NCI-H226 (cell line): ENCODE data around the gene PRKAA1.

Source experiments
- DNase-seq: peaks from one replicate; pipeline ENCODE4 v3.0.0-alpha.2; 2015

The PRKAA1 gene

DNA sequence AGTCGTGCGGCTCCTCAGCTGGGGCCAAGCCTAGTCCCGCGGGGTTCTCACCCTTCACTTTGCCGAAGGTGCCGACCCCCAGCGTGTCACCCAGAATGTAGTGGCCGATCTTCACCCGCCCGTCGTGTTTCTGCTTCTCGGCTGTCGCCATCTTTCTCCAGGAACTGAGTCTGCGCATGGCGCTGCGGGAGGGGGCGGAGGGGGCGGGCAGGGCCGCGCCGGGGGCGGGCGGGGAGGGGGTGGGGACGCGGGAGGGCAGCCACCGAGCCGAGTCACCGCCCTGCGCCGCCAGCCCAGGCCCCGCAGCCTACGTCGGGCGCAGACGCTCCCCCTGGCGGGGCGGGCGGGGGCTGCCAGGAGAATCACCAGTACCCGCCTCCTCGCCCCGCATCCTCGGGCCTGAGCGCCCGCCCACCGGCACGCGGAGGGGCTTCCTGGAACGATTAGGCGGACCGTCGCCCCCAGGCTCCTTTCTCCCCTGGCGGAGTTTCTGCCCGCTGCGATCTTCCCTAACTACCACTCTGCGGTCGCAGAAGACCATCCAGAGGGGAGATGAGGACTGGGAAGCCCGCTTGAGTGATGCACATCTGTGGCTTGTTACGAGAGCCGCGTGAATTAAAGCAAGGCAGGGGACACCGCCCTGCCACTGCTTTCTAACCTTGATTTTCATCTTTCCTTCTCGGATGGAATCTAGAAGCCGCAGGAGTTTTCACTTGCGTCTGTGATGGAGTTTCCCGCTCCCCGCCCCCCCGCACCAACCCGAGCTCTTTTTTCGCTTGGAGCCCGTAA lies at the start of gene PRKAA1:
TSS of gene PRKAA1 (minus strand) at position 363 of the 789 bp plus-strand sequence. CDS start at position 178, 185 bp downstream.
- peak; percentile 71 for DNase-seq

DNA sequence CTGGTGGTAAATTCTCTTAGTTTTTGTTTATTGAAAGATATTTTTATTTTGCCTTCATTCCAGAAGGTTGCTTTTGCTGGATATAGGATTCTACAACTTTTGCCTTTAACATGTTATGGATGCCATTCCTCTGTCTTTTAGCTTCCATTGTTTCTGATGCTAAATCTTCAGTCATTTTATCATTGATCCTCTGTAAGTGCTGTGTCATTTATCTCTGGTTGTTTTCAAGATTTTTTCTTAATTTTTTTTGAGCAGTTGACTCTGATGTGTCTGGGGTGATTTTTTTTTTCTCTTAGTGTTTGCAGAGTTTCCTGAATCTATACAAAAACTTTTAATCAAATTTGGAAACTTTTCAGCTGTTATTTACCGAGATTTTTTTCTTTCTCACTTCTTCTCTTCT lies 49.4 kb upstream of the PRKAA1 start:
- no peak for DNase-seq

DNA sequence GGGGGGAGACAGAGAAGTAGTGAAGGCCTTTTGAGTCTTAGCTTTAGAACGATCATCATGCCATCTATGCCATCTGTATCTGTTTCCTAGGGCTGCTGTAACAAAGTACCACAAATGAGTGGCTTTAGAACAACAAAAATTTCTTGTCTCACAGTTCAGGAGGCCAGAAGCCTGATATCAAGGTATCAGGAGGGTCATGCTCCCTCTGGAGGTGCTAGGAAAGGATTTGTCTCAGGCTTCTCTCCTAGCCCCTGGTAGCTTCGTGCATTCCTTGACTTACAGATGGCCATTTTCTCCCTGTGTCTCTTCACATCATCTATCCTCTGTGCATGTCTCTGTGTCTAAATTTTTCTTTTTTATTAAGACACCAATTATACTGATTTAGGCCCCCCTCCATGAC lies 48.2 kb upstream of the PRKAA1 start:
- no peak for DNase-seq

DNA sequence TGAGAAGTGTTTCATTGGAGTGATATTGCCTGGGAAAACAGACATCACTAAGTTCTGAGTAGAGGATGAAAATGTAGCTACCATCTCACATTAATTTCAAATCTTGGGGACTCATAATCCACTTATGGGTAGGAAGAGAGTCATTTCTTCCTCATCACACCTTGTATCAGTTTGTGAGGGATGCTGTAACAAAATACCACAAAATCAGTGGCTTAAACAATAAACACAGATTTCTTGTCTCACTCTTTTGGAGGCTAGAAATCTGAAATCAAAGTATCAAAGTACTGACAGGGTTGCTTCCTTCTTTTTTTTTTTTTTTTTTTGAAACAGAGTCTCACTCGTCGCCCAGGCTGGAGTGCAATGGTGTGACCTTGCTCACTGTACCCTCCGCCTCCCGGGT lies 46.4 kb upstream of the PRKAA1 start:
- no peak for DNase-seq

DNA sequence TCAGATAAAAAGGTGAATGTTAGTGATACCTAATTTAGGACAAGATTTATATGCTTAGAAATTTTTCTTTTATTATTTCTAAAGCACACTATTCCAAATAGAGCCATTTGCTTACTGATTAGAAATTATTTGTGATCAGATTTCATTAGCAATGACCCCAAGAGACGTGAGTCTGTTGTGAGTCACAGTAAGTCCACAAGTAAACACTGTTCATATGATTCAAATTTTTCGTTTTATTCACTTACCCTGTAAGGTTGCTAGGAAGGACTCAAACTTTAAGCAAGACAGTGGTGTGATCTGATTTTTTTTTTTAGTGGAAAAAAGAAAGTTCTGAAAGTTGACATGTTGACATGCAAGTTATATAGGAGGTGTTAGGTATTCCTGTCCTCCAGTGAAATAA lies 44.2 kb upstream of the PRKAA1 start:
- DNase-seq = no peak

DNA sequence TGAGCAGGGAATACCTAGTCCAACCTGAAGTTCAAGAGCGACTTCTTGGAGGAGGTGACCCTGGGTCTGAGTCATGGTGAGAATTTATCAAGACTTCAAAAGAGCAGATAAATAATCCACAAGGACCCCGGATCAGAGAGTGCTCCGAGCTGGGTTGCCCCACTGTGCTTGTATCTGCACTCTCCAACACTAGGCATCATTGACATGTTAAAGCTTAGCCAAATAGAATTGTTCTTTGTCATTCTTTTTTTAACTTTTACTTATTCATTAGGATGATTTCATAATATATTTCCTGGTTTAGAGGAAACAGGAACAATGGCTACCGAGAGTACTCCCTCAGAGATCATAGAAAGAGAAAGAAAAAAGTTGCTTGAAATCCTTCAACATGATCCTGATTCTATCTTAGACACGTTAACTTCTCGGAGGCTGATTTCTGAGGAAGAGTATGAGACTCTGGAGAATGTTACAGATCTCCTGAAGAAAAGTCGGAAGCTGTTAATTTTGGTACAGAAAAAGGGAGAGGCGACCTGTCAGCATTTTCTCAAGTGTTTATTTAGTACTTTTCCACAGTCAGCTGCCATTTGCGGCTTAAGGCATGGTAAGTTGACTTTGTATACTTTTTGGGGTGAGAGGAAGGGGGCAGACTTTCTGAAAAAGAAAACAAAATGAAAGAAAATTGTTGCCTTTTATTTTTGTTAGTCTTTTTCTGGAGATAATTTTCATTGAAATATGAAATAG lies 43.1 kb upstream of the PRKAA1 start, which contains the start of gene CARD6:
TSS of gene CARD6 (plus strand) at position 300 of the 738 bp plus-strand sequence. CDS start at position 316, 16 bp downstream.
- DNase-seq = no peak

DNA sequence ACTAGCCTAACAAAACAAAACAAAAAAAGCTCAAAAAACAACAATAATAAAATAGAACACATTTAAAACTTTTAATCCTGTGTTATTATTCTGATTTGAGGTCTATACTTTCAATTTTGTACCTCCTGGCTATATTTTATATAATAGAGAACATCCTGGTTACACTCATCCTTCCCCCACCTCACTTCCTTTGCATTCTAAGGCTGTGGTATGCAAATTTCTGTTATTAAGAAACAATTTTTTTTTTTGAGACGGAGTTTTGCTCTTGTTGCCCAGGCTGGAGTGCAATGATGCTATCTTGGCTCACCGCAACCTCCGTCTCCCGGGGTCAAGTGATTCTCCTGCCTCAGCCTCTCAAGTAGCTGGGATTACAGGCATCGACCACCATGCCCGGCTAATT lies 39.9 kb upstream of the PRKAA1 start:
- DNase-seq = no peak

DNA sequence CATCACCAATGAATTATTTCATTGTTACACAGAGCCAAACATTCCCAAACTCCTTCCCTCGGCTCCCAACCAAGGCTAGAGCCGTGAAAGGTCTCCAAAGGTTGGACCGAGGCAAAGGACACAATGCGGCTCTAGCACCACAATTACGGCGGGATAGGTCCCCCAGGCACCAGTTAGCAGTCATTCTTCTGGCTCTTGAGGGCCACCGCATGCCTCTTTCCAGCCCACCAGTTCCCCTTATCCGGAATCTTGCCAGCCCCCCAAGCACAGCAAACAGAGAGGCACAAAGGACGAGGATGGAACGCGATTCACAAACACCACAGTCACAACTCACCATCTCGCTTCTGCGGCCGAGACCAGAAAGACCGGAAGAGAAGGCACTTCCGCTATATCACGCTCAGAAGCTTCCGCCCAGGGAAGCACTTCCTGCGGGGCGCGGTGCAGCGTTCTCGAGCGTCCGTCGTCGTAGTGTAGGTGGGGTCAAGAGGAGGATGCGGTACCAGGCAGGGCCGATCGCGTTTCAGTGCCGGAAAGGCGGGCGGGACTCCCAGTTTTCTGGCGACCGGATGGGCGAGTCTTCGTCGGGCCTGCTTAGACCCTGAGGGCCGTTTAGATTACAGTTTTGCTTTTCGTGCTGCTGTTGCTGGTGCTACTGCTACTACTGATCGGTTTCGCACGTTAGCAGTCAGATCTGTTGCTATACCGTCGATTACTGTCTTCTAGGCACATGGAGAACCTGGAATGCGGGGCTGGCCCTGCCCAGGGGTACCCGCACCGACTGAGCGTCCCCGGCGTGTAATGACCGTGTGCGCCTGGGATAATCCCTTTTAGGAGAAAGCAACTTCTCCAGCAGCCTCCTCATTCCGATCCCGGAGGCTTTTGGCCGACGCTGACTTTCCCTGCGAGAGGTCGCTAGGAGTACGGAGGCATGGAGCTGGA lies 36.9 kb upstream of the PRKAA1 start, which contains the start of gene RPL37:
TSS of gene RPL37 (minus strand) at position 374 of the 939 bp plus-strand sequence. CDS start at position 337, 37 bp downstream.
- peak; percentile 97 for DNase-seq

DNA sequence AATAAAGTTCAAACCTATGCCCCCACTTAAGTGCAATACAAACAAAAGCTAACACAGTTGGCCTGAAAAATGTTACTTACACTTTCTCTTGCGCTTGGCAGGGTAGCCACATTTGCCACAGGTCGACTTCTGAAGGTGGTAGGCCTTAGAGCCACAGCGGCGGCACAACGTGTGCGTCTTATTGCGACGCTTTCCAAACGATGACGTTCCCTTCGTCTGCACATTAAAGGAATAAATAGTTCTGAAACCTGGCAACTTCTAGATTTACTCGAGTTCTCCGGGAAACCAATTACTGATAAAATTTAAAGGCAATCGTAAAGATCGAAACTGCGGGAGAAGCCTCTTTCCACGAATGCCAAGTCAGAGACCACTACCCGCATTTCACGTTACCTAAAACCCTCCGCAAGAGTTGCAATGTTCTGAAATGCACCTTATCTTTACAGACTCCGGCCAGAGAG lies 36.2 kb upstream of the PRKAA1 start:
- DNase-seq = no peak

DNA sequence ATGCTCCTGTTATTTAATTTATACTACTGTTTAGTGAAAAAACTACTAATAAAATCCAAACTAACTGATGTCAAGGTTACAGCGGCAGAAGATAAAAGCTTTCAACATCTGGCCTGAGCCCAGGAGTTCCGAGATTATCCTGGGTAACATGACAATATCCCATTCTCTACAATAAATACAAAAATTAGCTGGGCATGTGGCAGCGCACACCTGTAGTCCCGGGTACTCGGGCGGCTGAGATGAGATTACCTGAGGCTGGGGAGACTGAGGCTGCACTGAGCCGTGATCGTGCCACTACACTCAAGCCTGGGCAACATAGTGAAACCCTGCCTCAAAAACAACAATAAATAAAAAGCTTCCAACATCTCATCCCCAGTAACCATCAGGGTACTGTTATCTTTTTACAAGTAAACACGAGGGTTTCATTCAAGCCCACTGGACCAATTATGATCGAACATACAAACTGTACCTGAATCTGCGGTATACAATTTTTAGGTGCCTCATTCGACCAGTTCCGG lies 35.6 kb upstream of the PRKAA1 start:
- DNase-seq = no peak

DNA sequence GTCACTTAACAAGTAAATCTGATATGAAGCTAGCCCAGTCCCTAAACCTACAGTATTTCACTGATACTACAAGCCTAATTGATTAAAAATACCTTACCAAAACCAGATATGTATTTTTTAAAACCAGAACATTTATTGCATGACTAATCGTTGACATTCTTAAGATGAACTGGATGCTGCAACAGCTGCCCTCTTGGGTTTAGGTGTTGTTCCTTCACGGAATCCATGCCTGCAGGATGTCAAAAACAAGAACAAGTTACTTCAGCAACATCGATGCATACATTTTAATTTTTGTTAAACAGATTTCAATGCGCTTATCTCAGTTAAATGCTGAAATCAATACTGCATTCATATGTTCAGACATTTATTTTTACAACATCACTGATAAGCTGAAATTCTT lies 34.2 kb upstream of the PRKAA1 start:
- no peak for DNase-seq

DNA sequence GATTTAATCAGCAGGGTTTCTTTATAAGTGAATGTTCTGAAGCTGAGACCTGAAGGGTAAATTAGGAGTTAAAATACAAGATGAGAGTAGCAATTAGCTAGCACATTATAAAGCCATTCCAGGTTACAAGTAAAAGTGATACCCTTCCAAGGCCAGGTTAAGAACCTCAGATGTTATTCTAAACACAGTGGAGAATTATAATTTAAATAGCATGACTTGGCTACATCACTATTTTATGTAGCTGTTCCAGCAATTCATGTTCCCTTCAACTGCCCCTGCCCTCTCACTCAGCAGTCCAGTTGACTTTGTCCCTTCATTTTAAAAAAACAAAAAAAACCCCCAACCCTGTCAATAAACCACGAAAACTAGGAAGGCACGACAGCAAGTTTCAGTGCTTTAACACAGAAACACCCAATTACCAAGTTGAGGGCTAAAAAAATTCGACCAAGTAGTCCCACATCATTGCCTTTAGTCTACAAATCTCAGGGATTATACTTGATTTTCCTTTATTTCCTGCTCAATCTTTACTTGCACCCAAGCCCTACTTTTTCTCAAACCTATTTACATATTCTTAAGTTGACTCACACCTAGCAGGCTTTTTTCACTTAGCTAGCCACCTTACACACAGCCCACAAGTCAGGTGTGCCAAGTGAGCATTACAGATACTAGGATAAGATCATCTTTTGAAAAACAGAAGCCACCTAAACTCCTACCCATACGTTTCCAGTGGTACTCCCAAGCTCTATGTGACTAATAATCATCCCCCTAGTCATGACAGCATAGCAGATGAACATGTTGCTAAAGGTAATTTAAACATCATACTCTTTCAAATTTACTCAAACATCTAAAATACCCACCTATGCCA lies 33.4 kb upstream of the PRKAA1 start:
- DNase-seq = no peak

DNA sequence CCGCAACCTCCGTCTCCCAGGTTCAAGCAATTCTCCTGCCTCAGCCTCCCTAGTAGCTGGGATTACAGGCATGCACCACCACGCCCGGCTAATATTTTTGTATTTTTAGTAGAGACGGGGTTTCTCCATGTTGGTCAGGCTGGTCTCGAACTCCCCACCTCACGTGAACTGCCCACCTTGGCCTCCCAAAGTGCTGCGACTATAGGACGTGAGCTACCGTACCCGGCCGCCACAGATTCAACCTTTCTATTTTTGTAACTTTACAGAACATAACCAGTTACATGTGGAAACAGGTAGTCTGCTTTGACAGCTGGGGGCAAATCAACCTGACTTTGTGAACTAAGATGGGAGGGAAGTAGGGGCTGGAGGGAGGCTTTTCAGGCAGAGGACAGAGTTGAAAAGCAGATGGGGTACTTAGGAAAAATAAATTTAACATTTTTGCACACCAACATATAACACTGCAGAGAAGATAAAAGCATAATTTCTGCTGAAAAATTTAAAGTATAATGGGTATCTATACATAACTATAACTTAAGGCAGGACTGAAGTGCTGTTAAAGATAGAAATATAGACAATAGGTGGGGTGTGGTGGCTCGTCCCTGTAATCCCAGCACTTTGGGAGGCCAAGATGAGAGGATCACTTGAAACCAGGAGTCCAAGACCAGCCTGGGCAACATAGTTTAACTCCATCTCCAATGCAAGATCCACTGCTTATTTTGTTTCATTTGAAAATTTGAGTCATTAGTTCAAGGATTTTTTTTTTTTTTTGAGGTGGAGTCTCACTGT lies 31.8 kb upstream of the PRKAA1 start:
- no peak for DNase-seq

DNA sequence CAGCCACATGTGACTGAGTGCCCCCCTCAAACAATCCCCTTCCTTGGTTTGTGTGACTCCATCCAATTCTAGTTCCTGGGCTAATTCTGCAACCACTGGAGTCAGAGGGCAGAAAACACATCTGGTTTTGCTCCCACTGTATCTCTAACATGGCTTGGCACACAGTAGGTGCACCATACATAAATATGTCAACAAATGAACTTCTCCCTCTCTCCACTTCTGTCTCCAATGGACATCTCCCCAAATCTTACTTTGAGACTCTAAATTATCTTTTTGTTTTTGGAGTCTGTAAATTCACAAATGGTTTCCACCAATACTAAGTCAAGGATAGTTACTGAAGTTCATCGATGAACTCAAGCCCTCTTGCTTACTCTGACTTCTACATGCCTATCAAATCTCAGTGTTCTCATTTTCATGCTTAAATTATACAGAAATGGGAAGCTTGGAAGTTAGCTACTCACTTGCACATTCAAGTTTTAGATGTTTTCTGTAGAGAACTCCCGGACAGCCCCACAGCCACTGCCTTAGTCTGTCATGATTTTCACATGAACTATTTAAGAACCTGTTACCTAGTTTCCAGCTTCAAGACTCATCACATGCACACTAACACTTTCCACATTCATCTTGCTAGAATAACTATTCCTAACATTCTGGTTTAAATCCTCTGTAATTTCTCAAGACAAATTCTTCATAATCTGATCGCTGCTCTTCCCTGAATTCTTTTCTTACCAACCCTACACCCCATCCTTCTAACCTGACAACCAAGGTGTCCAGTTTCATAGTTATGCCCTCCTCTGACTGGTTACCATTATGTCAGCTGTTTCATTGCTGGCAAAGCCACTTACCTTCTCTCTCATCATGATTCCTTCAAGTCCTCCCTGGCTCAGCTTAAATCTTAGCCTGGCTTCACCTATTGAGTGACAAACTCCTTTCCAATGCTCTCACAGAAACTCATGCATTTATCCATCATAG lies 30.8 kb upstream of the PRKAA1 start:
- DNase-seq = no peak

DNA sequence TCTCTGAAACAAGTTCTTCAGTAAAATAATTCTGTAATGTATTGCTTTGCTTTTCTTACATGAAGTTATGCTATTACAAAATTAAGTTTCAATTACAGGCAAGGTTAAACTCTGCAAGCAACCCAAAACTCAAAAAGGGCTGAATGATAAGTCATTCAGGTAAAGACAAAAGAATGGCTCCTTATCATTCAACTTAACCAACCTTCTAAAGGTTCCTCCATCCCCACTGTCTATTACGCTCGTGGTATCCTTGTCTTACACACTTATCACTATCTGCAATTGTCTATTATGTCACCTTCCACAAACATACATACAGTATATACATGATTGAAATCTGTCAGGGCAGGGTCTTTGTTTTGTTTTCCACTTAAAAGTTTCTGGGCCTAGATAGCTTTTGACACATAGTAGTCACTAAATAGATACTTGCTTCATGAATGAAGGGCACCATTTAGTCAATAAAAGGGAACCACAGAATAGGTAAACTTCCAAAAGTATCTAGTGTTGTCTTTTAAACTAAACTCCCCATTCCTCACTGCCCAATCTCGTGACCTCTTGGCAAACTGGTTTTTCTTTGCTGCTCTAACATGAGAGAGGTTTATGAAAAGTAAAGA lies 30.0 kb upstream of the PRKAA1 start:
- DNase-seq = no peak

DNA sequence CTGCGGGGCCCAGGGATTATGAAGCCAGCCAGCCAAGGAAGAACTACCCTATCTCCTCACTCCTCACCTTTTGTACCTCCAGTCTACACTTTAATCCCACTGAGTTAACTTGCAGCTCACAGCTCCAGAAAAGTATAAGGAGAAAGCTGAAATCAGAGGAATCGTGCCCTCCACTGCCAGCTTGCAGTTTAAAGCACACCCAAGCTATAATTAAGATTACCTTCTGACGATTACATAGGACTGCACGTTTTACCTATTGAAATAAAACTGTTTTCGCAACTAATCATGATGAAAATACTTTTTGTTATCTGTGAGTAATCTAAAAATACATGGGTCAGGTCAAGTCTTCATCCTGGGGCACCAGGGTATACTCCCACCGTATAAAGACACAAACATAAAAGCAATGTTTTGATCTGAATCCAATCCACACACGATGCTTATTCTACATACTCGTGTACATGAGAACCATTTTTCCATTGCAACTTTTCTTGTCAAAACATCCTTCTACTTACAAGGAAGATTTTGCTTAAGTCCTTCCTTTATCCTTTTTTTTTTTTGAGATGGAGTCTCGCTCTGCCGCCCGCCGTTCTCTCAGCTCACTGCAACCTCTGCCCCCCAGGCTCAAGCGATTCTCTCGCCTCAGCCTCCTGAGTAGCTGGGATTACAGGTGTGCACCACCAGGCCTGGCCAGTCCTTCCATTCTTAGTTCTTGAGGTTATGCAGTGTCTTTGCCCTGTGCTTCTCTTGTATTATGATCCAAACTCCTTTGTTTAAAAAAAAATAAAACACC lies 29.2 kb upstream of the PRKAA1 start:
- DNase-seq = no peak

DNA sequence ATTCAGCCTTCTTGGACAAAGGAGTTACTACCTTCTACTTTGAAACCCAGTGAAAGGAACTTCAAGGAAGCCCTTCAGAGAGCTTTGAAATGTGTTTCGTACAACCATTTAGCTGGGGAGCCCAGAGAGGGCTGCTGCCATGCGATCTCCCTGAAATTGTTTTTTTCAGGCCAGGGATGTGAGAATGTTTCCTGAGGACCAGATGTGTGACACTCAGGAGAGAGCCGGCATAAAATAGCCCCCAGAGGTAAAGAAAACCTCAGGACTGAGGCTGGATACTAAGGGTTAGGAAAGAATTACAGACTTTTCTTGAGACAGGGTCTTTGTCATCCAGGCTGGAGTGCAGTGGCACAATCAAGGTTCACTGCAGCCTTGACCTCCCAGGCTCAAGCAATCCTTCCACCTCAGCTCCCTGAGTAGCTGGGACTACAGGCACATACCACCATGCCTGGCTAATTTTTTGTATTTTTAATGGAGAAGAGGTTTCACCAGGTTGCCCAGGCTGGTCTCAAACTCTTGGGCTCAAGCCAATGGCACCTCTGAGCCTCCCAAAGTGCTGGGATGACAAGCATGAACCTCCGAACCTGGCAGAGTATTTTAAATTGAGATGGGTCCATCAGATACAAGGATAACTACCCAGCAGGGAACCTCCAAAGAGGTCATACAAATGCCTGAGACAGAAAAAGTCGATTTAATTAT lies 28.5 kb upstream of the PRKAA1 start:
- no peak for DNase-seq
